ENCODE results near the gene SULF2.

The SULF2 gene

GRCh38 chr20:47783828-47784598 is 1.3 kb downstream of the SULF2 start:
- DNase-seq, result no peak

DNA sequence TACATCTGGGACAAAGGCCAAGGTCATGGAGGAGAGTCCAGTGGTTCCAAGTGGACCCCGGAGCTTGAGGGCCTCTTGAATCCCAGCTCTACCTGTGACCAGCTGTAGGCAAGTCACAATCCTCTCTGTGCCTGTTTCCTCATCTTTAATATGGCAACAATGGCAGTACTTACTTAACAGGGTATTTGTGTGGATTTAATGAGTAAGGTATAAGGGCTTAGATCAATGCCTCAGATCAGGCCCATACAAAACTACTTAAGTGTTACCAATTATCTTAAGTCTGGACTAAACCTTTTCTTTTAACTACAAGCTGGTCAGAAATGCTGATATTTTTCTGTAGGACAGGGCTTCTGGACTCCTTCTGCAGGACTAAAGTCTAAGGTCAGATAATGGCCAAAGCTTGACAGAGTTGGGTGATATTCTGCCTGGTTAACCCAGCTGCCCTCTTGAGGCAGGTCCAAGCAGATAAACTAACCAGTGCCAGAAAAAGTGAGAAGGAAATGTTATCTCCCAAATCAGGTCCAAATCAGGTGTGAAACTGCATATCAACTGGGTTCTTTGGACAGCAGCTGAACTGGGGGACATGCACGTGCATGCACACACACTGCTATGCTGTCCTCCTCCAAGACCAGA is 2.2 kb downstream of the SULF2 start:
- peak; percentile 26 for DNase-seq

GRCh38 chr20:47782076-47782475 is 3.2 kb downstream of the SULF2 start:
- no peak for DNase-seq

DNA sequence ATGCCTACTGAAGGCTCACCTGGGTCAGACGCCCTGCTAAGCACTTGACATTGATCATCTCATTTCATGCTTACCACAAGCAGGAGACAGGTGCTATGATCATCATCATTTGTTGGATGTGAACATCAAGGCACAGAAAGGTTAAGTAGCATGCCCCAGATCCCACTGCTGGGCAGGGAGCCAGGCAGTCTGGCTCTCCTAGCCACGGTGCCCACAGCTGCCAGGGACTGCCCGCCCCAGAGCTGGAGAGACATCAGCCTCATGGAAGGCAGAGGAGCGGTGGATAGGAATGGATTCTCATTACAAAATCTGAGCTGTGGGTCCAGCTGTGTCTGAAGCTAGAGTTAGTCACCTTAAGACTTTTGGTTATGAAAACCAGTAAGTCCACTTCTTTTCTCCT is 3.6 kb downstream of the SULF2 start:
- DNase-seq, result peak; percentile 82

GRCh38 chr20:47780720-47781389 is 4.4 kb downstream of the SULF2 start:
- DNase-seq, result no peak

DNA sequence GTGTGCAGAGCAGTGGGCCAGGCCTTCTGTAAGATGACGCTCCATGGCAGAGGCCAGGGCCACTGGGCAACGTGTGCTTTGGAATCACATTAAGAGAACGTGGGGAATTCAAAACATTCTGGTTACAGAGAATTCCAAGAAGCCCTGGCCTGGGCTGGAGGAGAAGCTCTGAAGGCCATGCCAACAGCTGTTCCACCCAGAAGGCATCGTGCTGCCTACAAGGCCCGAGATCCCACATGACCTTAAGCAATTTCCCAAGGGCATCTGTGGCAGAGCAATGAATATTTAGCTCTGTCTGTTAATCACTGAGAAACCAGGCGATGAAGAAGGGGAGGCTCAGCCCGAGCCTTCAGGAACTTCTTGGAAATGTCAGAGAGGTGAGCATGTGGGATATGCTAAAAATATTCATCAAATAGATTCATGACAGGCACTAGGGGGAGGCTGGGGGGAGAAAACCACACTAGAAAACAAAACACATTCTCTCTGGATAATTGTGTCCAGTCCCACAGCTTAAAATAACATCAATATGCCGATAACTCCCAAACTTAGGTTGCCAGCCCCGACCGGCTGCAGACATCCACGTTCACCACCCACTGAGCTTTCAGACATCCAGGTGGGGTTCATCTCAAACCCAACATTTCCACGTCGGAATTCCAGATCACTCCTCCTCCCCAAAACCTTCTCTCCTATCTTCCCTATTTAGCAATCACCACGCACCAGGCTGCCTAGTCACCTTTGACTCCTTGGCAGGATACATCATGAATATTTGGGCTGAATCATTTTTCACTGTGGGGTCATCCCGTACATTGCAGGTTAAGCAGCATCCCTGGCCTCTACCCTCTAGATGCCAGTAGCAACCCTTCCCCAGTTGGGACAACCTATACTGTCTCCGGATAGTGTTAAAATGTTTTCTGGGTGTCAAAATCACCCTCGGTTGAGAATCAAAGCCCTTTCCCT is 6.6 kb downstream of the SULF2 start:
- DNase-seq, result no peak

GRCh38 chr20:47777220-47777619 is 8.1 kb downstream of the SULF2 start:
- DNase-seq, result no peak

GRCh38 chr20:47776639-47777038 is 8.6 kb downstream of the SULF2 start:
- peak; percentile 37 for DNase-seq

DNA sequence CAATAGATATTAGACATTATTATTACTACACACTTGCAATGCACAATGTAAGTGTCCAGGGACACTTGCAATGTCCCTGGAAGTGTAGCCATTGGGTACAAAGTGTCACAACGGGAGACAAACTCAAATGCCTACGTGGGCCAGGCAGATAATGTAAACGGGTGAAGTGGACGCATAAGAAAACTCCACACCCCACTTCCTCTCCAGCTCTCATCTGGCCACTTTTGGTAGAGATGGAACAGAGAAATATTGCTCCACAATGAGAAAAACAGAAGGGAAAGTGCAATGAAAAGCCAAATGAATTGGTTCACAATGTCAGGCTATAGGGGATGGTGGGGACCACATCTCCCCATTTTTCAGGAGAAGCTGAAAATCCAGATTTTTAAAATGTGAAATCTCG is 9.4 kb downstream of the SULF2 start:
- DNase-seq, result no peak

GRCh38 chr20:47775039-47775438 is 10.2 kb downstream of the SULF2 start:
- DNase-seq, result peak; percentile 39

DNA sequence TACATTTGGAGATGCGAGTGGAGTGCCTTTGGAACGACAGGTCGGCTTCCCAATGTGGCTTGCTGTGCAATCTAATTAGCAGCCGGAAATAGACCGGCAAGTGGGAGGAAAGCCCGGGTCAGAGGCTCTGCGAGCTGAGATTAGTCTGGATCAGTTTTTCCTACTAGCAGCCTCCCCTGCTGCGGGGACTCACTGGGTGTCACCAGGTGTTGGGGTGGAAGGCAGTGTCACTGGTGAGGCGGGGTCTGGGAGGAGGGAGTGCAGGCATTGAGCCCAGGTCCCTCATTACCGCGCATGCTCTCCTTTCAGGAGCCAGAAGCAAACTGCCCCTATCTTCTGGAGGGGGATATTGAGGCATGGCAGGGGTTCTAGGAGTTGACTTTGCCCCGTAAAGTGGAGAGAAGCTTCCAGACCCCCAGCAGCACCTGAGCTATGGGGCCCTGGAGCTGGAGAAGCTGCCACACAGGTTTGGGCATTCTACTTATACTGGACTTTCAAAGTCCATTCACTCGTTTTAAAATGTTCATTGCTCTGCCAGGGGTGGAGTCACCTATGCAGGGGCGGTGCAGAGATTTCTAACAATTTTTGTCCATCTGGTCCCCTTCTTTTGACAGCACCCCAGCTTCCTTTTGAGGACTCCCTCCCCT is 11.0 kb downstream of the SULF2 start:
- no peak for DNase-seq

DNA sequence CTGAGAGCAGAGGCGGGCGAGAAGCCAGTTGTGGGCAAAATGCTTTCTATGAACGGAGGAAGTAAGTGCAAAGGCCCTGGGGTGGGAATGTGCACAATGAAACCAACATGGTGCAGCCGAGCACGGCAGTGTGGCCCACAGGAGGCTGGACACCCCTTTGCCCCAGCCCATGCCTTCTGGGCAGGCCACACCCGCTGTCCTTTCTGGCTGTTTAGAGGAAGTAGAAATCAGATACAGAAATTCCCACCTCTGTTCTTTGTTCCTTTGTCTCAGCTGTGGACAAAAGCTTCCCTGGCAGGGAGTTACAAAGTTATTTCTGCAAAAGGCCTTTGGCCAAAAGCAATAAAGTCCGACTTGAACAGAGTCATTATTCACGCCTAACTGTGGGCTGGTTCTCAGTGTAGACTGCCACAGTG is 11.9 kb downstream of the SULF2 start:
- no peak for DNase-seq

DNA sequence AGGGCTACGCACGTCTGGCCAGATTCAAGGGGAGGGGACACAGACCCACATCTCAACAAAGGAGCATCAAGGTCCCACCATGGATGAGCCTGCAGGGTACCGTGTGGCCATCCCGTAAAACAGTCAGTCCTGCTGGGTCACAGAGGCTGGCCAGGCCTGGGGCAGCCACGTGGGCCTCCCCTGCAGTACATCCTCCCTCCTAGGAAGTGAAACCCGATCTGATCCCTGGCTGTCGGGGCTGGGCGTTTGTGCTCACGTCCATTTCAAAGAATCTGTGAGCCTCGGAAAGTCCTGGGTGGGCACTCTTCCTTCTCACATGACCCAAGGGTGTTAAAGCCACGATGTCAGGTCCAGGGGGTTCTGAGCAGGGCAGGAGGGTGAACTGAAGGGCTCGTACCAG is 14.3 kb downstream of the SULF2 start:
- DNase-seq, result no peak

DNA sequence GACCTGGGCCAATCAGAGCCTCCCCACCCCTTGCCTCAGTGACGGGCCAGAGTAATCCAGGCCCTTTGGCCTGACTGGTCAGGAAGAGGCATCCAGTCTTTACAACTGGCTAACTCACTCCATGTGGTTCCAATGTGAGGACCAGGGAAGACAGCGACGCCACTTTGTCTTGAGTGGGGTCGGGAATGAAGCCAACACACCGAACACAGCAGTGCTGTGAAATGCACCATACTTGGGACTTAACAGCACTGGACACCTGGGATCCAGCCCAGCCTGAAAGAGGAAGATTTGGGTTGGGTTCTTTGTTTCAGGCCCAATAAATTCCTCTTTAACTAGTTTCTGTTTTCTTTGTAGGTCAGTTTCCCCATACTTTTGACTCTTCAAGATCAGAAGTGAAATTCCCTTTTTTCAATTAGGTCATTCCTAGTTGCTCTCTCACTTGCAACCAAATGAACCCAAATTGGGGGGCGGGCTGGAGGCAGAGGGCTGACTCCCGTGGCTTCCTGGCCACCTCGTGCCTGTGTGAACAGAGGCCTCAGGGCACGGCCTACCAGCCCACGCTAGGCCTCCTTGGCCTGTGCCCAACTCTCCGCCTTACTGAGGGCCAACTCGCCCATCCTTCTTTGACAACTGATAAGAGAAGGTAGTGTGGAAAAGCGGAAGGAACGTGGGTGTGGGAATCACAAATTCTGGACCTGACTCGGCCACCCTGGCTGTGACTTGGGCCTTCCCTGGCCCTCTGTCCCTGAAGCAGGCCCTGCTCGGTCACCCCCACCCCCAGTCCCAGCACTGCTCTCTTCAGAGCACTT is 17.1 kb downstream of the SULF2 start:
- DNase-seq, result no peak

- no peak for DNase-seq
These were observed 19.3 kb downstream of the SULF2 start for GRCh38 chr20:47765691-47766594.

DNA sequence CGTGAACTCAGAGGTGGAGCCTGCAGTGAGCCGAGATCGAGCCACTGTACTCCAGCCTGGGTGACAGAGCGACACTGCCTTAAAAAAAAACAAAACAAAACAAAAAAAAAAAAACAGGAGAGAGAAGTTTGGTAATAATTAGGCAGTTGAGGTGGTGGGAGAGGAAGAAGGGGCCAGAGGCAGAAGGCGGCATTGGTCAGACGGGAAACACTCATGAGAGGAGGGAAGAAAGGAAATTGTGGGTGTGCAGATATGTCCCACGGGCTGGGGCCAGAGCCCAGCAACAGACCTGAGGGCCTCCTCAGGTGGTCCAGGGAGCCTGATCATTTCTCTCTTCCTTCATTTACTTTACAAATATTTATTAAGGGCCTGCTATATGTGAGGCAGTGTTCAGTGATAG is 20.0 kb downstream of the SULF2 start:
- no peak for DNase-seq

DNA sequence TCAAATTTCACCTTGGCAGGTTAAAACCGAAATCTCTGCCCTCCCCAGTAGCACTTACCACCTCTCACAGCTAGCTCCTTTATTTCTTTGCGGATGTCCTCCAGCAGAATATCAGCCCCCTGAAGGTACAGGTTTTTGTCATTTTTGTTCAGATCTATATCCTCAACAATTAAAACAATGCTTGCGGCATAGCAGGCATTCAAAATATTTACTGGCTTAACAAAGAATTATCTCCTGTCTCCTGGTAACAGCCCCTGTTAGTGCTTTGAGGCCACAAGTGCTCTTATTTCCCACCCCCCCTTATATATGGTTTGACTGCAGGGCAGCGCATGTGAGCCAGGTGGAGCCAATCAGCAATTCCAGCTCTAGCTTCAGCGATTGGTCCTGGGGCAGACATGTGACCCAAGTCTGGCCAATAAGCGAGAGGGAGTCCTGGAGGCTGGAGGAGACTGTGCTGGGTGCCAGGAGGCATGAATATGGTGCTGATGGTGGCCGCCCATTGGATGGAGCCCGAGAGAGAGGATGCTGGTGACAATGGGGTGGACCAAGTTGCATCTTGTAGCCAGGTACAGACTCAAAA is 21.0 kb downstream of the SULF2 start:
- peak; percentile 16 for DNase-seq

GRCh38 chr20:47762699-47763268 is 22.5 kb downstream of the SULF2 start:
- peak; percentile 61 for DNase-seq

GRCh38 chr20:47761482-47762047 is 23.7 kb downstream of the SULF2 start:
- DNase-seq, result peak; percentile 83
